K562 (cell line): ENCODE data around the gene CENPN. TPM values are rescaled to one million over a fixed set of nuclear protein-coding genes. Genes with fewer than 3 reads are reported as not detected.

Experiments
- ATAC-seq: fragments of 200-7000 bp; cut with Tn5 transposase; 3 replicates; pipeline ENCODE4 v1.9.1; 2020; ENCODE audit warnings: moderate library complexity
- BruUV-seq: library from RNA; stranded (reverse); fragments of 400-500 nt; replicated peaks from 2 replicates; lab custom pipeline; 2021; lab: Mats Ljungman, UMichigan
- CTCF ChIA-PET: fragments of 300-600 bp; formaldehyde crosslinking; extraction: SDS; loops from one replicate; lab custom pipeline; 2021; ENCODE audit warnings: low intra/inter-chr PET ratio; lab: Yijun Ruan, JAX
- POLR2A ChIA-PET: fragments of 300-600, 350-650 bp; sonication (Branson Sonifier 250); formaldehyde crosslinking; extraction: SDS; loops from one replicate; lab custom pipeline; 2021; ENCODE audit warnings: antibody characterized with exemption, inconsistent platforms; lab: Yijun Ruan, JAX
- DNase-seq, 4 experiments: peaks; one replicate each; pipeline versions ENCODE4 v3.0.0 to v3.0.0-alpha.2; 2011 to 2018; ENCODE audit warnings: low spot score in 3 of 4, mixed read lengths in 3 of 4; ENCODE audit errors: extremely low read depth in 1 of 4
- FAIRE-seq: peaks from 2 replicates; lab custom pipeline; 2011; peaks lifted over from hg19 to GRCh38; lab: Jason Lieb, UNC
- H2AFZ ChIP-seq: 2 replicates; pipeline ENCODE4 v1.6.0; 2011; ENCODE audit warnings: low read depth, low read length, control low read depth, inconsistent platforms
- H3K27ac ChIP-seq: fragments of 200-600 bp; 3 replicates; pipeline ENCODE4 v1.8.0; 2011; ENCODE audit warnings: low read depth, mild to moderate bottlenecking, control low read depth, inconsistent platforms, low read length, moderate library complexity, mixed read lengths; ENCODE audit errors: extremely low read depth
- H3K27me3 ChIP-seq, 2 experiments: fragments of 300-600 bp in 1 of 2; 2 replicates in 1 of 2; 3 replicates in 1 of 2; pipeline versions ENCODE4 v1.6.0 to v1.8.0; 2011; ENCODE audit warnings: inconsistent platforms in 2 of 2, low read length in 2 of 2, mild to moderate bottlenecking in 1 of 2, mixed read lengths in 1 of 2, moderate library complexity in 1 of 2; ENCODE audit not compliant: control insufficient read depth in 2 of 2, insufficient read depth in 2 of 2
- H3K36me3 ChIP-seq: fragments of 300-600 bp; 3 replicates; pipeline ENCODE4 v1.8.0; 2011; ENCODE audit warnings: mild to moderate bottlenecking, low read length, inconsistent platforms; ENCODE audit not compliant: control insufficient read depth, insufficient read depth
- H3K4me1 ChIP-seq, 2 experiments: fragments of 200-600 bp in 1 of 2; replicated peaks in 1 of 2; 2 replicates in 1 of 2; 3 replicates in 1 of 2; pipeline versions ENCODE4 v1.5.1 to v1.8.0; 2011; ENCODE audit warnings: inconsistent platforms in 2 of 2, low read length in 2 of 2, mild to moderate bottlenecking in 1 of 2, mixed read lengths in 1 of 2, moderate library complexity in 1 of 2; ENCODE audit not compliant: control insufficient read depth in 2 of 2, insufficient read depth in 2 of 2
- H3K4me2 ChIP-seq: 2 replicates; pipeline ENCODE4 v1.6.1; 2011; ENCODE audit warnings: low read length, control low read depth, inconsistent platforms, mixed read lengths; ENCODE audit not compliant: insufficient read depth
- H3K4me3 ChIP-seq: fragments of 200-600 bp; sonication (generic), shearing (Covaris generic); 2 replicates; pipeline ENCODE4 v1.5.1; 2016; ENCODE audit warnings: control low read depth, inconsistent platforms
- H3K79me2 ChIP-seq: fragments of 200-600 bp; 3 replicates; pipeline ENCODE4 v1.8.0; 2011; ENCODE audit warnings: low read length, inconsistent platforms; ENCODE audit not compliant: control insufficient read depth, insufficient read depth
- H3K9ac ChIP-seq, 2 experiments: 2 replicates each; pipeline versions ENCODE4 v1.6.0 to v1.6.1; 2011; ENCODE audit warnings: low read depth in 2 of 2, low read length in 2 of 2, control low read depth in 1 of 2, inconsistent platforms in 1 of 2, mild to moderate bottlenecking in 1 of 2, mixed read lengths in 1 of 2; ENCODE audit not compliant: insufficient read depth in 1 of 2
- H3K9me1 ChIP-seq: one replicate; pipeline ENCODE4 v1.6.0; 2011; ENCODE audit warnings: inconsistent platforms, mild to moderate bottlenecking, low read length, moderate library complexity; ENCODE audit not compliant: control insufficient read depth, insufficient read depth
- H3K9me3 ChIP-seq: replicated peaks from 2 replicates; pipeline ENCODE4 v1.5.1; 2011; ENCODE audit warnings: low read depth, low read length, inconsistent platforms; ENCODE audit not compliant: control insufficient read depth, insufficient read depth
- H4K20me1 ChIP-seq: replicated peaks from 2 replicates; pipeline ENCODE4 v1.6.1; 2011; ENCODE audit warnings: low read length, inconsistent platforms, mixed read lengths; ENCODE audit not compliant: control insufficient read depth, insufficient read depth
- BRCA1 ChIP-seq, 2 experiments: fragments of 450-650 bp in 1 of 2; sonication (generic) in 1 of 2; formaldehyde crosslinking in 1 of 2; IDR thresholded peaks; 2 replicates each; pipeline versions ENCODE4 v1.5.0 to v1.6.1; 2017 to 2020; ENCODE audit warnings: mild to moderate bottlenecking in 1 of 2, missing genetic modification reagents in 1 of 2
- EZH2 ChIP-seq: IDR thresholded peaks from 2 replicates; pipeline ENCODE4 v1.6.1; 2012; ENCODE audit warnings: low read depth, mild to moderate bottlenecking, inconsistent platforms, low read length, borderline replicate concordance
- HDAC2 ChIP-seq: fragments of 450-650 bp; IDR thresholded peaks from 2 replicates; pipeline ENCODE4 v1.6.1; 2016; ENCODE audit warnings: mild to moderate bottlenecking
- HLTF ChIP-seq: fragments of 450-650 bp; IDR thresholded peaks from 2 replicates; pipeline ENCODE4 v1.6.1; 2016
- MCM5 ChIP-seq: fragments of 450-650 bp; IDR thresholded peaks from 2 replicates; pipeline ENCODE4 v1.6.1; 2016; ENCODE audit warnings: low read depth
- POLR2G ChIP-seq: fragments of 200-400 bp; formaldehyde crosslinking; IDR thresholded peaks from 2 replicates; pipeline ENCODE4 v1.6.1; 2017; ENCODE audit warnings: low read depth, mild to moderate bottlenecking, antibody characterized with exemption, low read length, moderate library complexity
- SIN3A ChIP-seq, 2 experiments: fragments of 150-350 bp in 1 of 2; IDR thresholded peaks; 2 replicates each; pipeline ENCODE4 v1.6.1; 2011 to 2016; ENCODE audit warnings: borderline replicate concordance in 2 of 2, low read depth in 2 of 2, low read length in 2 of 2, mild to moderate bottlenecking in 2 of 2, moderate library complexity in 2 of 2; ENCODE audit not compliant: control insufficient read depth in 1 of 2
- U2AF2 ChIP-seq: fragments of 200-400 bp; formaldehyde crosslinking; optimal IDR thresholded peaks from 2 replicates; pipeline ENCODE3; 2017; ENCODE audit warnings: low read depth, mild to moderate bottlenecking, low read length
- USF2 ChIP-seq: sonication (generic); formaldehyde crosslinking; IDR thresholded peaks from 2 replicates; pipeline ENCODE4 v1.5.0; 2020; ENCODE audit warnings: missing genetic modification reagents
- XRCC3 ChIP-seq: fragments of 450-650 bp; IDR thresholded peaks from 2 replicates; pipeline ENCODE4 v1.6.1; 2017; ENCODE audit warnings: mild to moderate bottlenecking, moderate library complexity
- in situ Hi-C: fragments of 300-500 bp; cut with MboI; formaldehyde crosslinking; loops from 4 replicates; pipeline ENCODE4 v1.15.0; 2018; ENCODE audit warnings: inconsistent platforms, mixed read lengths
- intact Hi-C: fragments of 100-400 bp; cut with micrococcal nuclease; formaldehyde crosslinking; loops from 2 replicates; pipeline ENCODE4 v1.14.2; 2022
- polyA plus RNA-seq, 8 experiments: library from polyadenylated mRNA; depleted of rRNA in 4 of 8; stranded (reverse) in 5 of 8; unstranded in 3 of 8; fragments of >200 nt; fragmentation: Nextera tagmentation in 2 of 8; fragmentation: Illumina TruSeq in 1 of 8; extraction: Ambion mirVana in 2 of 8; extraction: Trizol in 1 of 8; gene quantifications; 2 replicates each; pipeline versions ENCODE4 v1.2.1 to v1.2.3, GENCODE V29; 2011 to 2014; ENCODE audit warnings: inconsistent platforms in 1 of 8, missing spikeins in 1 of 8
- total RNA-seq, 7 experiments: library from RNA; depleted of rRNA in 6 of 7; stranded (reverse); fragments of >200 nt in 6 of 7; fragmentation: Illumina TruSeq in 2 of 7; extraction: Trizol in 2 of 7; gene quantifications; 2 replicates each; pipeline versions ENCODE4 v1.2.1 to v1.2.3, GENCODE V29; 2011 to 2021; ENCODE audit warnings: low replicate concordance in 1 of 7

CENPN gene
- total and polyA plus RNA-seq, 9 of the 15 experiments (the other 6 are each of a cell fraction or from before 2014, with no cell fraction given), result 92.3 to 384 (median 140) TPM

- Histone ChIP-seq H4K20me1 (peaks cover 10% of the 10 kb centered on the region), H3K79me2 (peaks cover 92% of the 10 kb centered on the region), H3K27ac (no peak overlapping the region), H3K9me1 (no peaks in the 10 kb centered on the region), H3K4me1 (peaks cover 0 to 18% of the 10 kb centered on the region in 2 experiments; a peak in 2 of 5 replicates), H2AFZ (no peak overlapping the region), H3K9me3 (no peaks in the 10 kb centered on the region), H3K4me2 (no peak overlapping the region), H3K4me3 (no peak overlapping the region), H3K36me3 (peaks cover 41% of the 10 kb centered on the region), H3K9ac (no peak overlapping the region), H3K27me3 (no peaks in the 10 kb centered on the region)
- TF ChIP-seq HLTF (no peak), U2AF2 (no peak), MCM5 (no peak), USF2 (CRISPR knock-in tag) (no peak), EZH2 (no peak), HDAC2 (no peak), POLR2G (no peak), XRCC3 (no peak), SIN3A (IDR thresholded peaks at IDR 0.05; ENCODE audit: borderline replicate concordance in 2 of 2, control insufficient read depth in 1 of 2, low read depth in 2 of 2, low read length in 2 of 2) (no peak), BRCA1 (IDR thresholded peaks at IDR 0.05) (no peak), BRCA1 (CRISPR knock-in tag; IDR thresholded peaks at IDR 0.05) (no peak)
- FAIRE-seq (no peak), ATAC-seq (no peak), DNase-seq (no peak)
- intact Hi-C loops, result no loop called here
- CTCF ChIA-PET, result no interaction called here
- no TSS peak for BruUV-seq
- POLR2A ChIA-PET, result interaction anchor here (1.9 kb wide), 1 partner anchor 8 kb away, joined by 8 read pairs; no protein-coding TSS in a partner anchor
- in situ Hi-C loops, result no loop called here
Measured at GRCh38 chr16:80994451-80994850, 12.6 kb upstream of the CENPN start.
